Hematopoietic multipotent progenitor cell treated with erythropoietin and hydrocortisone succinate and interleukin-3 and kit ligand, for 17 days (in vitro differentiated cells): ENCODE results near the gene SEC24B.
"Not testable (repeated sequence)": the region's sequence is repeated elsewhere in the genome, so short reads cannot be mapped to it uniquely, and the experiment has no call there.

ENCODE experiments used
- DNase-seq: peaks from one replicate; pipeline ENCODE4 v3.0.0-alpha.2; 2015; ENCODE audit warnings: low spot score

Gene SEC24B

GRCh38 chr4:109506890-109507289, 73.3 kb downstream of the SEC24B start:
- DNase-seq: no peak

GRCh38 chr4:109510687-109511086, 77.1 kb downstream of the SEC24B start:
- DNase-seq: no peak

- DNase-seq: no peak
Measured at GRCh38 chr4:109511414-109511813, 77.8 kb downstream of the SEC24B start.

GRCh38 chr4:109513368-109513767, 79.8 kb downstream of the SEC24B start:
- not testable (repeated sequence) for DNase-seq

- DNase-seq: no peak
Measured at GRCh38 chr4:109532182-109532581, 98.6 kb downstream of the SEC24B start.

- DNase-seq: no peak
Measured at GRCh38 chr4:109545401-109545800, 111.8 kb downstream of the SEC24B start.

- no peak for DNase-seq
Measured at GRCh38 chr4:109547394-109547793, 113.8 kb downstream of the SEC24B start.

GRCh38 chr4:109548655-109549054, 115.0 kb downstream of the SEC24B start:
- no peak for DNase-seq

GRCh38 chr4:109552237-109552636, 118.6 kb downstream of the SEC24B start:
- DNase-seq: no peak

- DNase-seq: no peak
Measured at GRCh38 chr4:109553130-109553529, 119.5 kb downstream of the SEC24B start.

- no peak for DNase-seq
Measured at GRCh38 chr4:109554971-109555370, 121.4 kb downstream of the SEC24B start.

GRCh38 chr4:109557433-109557832, 123.8 kb downstream of the SEC24B start:
- DNase-seq: no peak

GRCh38 chr4:109558095-109558494, 124.5 kb downstream of the SEC24B start:
- DNase-seq: not testable (repeated sequence)

GRCh38 chr4:109559625-109559982, 126.0 kb downstream of the SEC24B start:
- DNase-seq: no peak

GRCh38 chr4:109559983-109560686, 126.5 kb downstream of the SEC24B start, which contains the start of gene MCUB:
Gene MCUB (plus strand): TSS chr4:109560246. CDS start chr4:109560338, 92 bp downstream.
- peak; percentile 82 for DNase-seq

GRCh38 chr4:109560687-109561461, 127.3 kb downstream of the SEC24B start:
- peak; percentile 13 for DNase-seq

- DNase-seq: no peak
Measured at GRCh38 chr4:109562457-109563239, 129.0 kb downstream of the SEC24B start.

GRCh38 chr4:109571494-109571893, 137.9 kb downstream of the SEC24B start:
- DNase-seq: no peak

GRCh38 chr4:109572154-109572553, 138.5 kb downstream of the SEC24B start:
- no peak for DNase-seq

GRCh38 chr4:109574443-109574850, 140.8 kb downstream of the SEC24B start:
- DNase-seq: peak; percentile 29

GRCh38 chr4:109574931-109575804, 141.6 kb downstream of the SEC24B start:
- no peak for DNase-seq

GRCh38 chr4:109576462-109576861, 142.8 kb downstream of the SEC24B start:
- no peak for DNase-seq
